SKM-1 (cell line): Measurements from ENCODE around the gene LRPAP1.

Source experiments
- DNase-seq: peaks from one replicate; lab custom pipeline; 2025; ENCODE audit not compliant: unreplicated experiment; lab: John Stamatoyannopoulos, UW

Gene LRPAP1

GRCh38 chr4:3532751-3533422 is 665 bp upstream of the LRPAP1 start:
- DNase-seq: no peak

GRCh38 chr4:3531318-3531878 is 824 bp downstream of the LRPAP1 start:
- DNase-seq: no peak

GRCh38 chr4:3530663-3531254 is 1.5 kb downstream of the LRPAP1 start:
- DNase-seq: no peak

GRCh38 chr4:3530051-3530450 is 2.2 kb downstream of the LRPAP1 start:
- no peak for DNase-seq

- DNase-seq: peak; percentile 98
These were observed 2.9 kb downstream of the LRPAP1 start for GRCh38 chr4:3529363-3529762.

- no peak for DNase-seq
These were observed 4.0 kb downstream of the LRPAP1 start for GRCh38 chr4:3527914-3528876.

- no peak for DNase-seq
These were observed 4.9 kb downstream of the LRPAP1 start for GRCh38 chr4:3527101-3527913.

GRCh38 chr4:3526456-3526855 is 5.8 kb downstream of the LRPAP1 start:
- DNase-seq: no peak

GRCh38 chr4:3525532-3526430 is 6.4 kb downstream of the LRPAP1 start:
- DNase-seq: no peak

GRCh38 chr4:3524920-3525319 is 7.3 kb downstream of the LRPAP1 start:
- DNase-seq: no peak

- DNase-seq: no peak
These were observed 7.9 kb downstream of the LRPAP1 start for GRCh38 chr4:3524349-3524748.

- DNase-seq: no peak
These were observed 8.5 kb downstream of the LRPAP1 start for GRCh38 chr4:3523628-3524221.

GRCh38 chr4:3523146-3523627 is 9.0 kb downstream of the LRPAP1 start:
- no peak for DNase-seq

GRCh38 chr4:3522651-3523050 is 9.6 kb downstream of the LRPAP1 start:
- DNase-seq: no peak

GRCh38 chr4:3522326-3522640 is 9.9 kb downstream of the LRPAP1 start:
- no peak for DNase-seq

GRCh38 chr4:3521621-3522325 is 10.4 kb downstream of the LRPAP1 start:
- no peak for DNase-seq

GRCh38 chr4:3520796-3521600 is 11.2 kb downstream of the LRPAP1 start:
- no peak for DNase-seq

- DNase-seq: no peak
These were observed 11.9 kb downstream of the LRPAP1 start for GRCh38 chr4:3520276-3520675.
